Immature natural killer cell (primary cell): ENCODE data around the gene PRM2. TPM values are rescaled to one million over a fixed set of nuclear protein-coding genes. Genes with fewer than 3 reads are reported as not detected.

Experiments used
- DNase-seq, 3 donors: peaks; one replicate each; pipeline ENCODE4 v3.0.0; 2022; ENCODE audit warnings: mixed read lengths in 1 of 3
- H3K27ac Mint-ChIP-seq, 6 donors: one replicate each; pipeline ENCODE4 v1.8.0; 2020; ENCODE audit warnings: mixed read lengths in 6 of 6, mild to moderate bottlenecking in 5 of 6, inconsistent platforms in 4 of 6, moderate library complexity in 3 of 6
- H3K27me3 Mint-ChIP-seq, 3 donors: one replicate each; pipeline ENCODE4 v1.8.0; 2020 to 2021; ENCODE audit warnings: low read depth in 3 of 3, mild to moderate bottlenecking in 3 of 3, mixed read lengths in 3 of 3, moderate library complexity in 3 of 3, inconsistent platforms in 1 of 3
- H3K36me3 Mint-ChIP-seq, 3 donors: one replicate each; pipeline ENCODE4 v1.8.0; 2020; ENCODE audit warnings: mixed read lengths in 3 of 3, inconsistent platforms in 2 of 3, mild to moderate bottlenecking in 2 of 3
- H3K4me1 Mint-ChIP-seq, 2 donors: one replicate each; pipeline ENCODE4 v1.8.0; 2020; ENCODE audit warnings: inconsistent platforms in 2 of 2, mild to moderate bottlenecking in 2 of 2, mixed read lengths in 2 of 2, moderate library complexity in 1 of 2
- H3K4me3 Mint-ChIP-seq, 5 donors: one replicate each; pipeline ENCODE4 v1.8.0; 2020; ENCODE audit warnings: mild to moderate bottlenecking in 5 of 5, mixed read lengths in 5 of 5, inconsistent platforms in 3 of 5, moderate library complexity in 3 of 5
- H3K9me3 Mint-ChIP-seq, 6 donors: one replicate each; pipeline ENCODE4 v1.8.0; 2020; ENCODE audit warnings: mild to moderate bottlenecking in 6 of 6, mixed read lengths in 6 of 6, inconsistent platforms in 4 of 6, moderate library complexity in 3 of 6
- polyA plus RNA-seq, 3 donors: library from polyadenylated mRNA; unstranded; fragments of 300-500 nt; fragmentation: Illumina TruSeq; gene quantifications; one replicate each; pipeline ENCODE4 v1.2.3, GENCODE V29; 2021

Gene PRM2
- polyA plus RNA-seq, 3 donors from 2014 or later = not detected

- DNase-seq = peak in 1 of 3 donors; percentile 27
- Mint-ChIP-seq H3K36me3 (no peaks in the 10 kb centered on the region), H3K27ac (no peak overlapping the region), H3K4me1 (peaks cover 24 to 25% of the 10 kb centered on the region in 2 donors), H3K4me3 (peak overlapping the region in 1 of 5 donors; percentile 25), H3K9me3 (no peaks in the 10 kb centered on the region), H3K27me3 (peaks cover 2 to 7% (median 3%) of the 10 kb centered on the region in 3 donors)
Observed at GRCh38 chr16:11312718-11313492, 36.6 kb upstream of the PRM2 start.

- Mint-ChIP-seq H3K4me3 (peak overlapping the region; percentile 30 to 50 (median 35)), H3K4me1 (peaks cover 24 to 25% of the 10 kb centered on the region in 2 donors), H3K36me3 (no peaks in the 10 kb centered on the region)
Observed at GRCh38 chr16:11310997-11311561, 34.8 kb upstream of the PRM2 start.

GRCh38 chr16:11310634-11310977 lies 34.3 kb upstream of the PRM2 start:
- peaks cover 2 to 14% (median 7%) of the 10 kb centered on the region in 3 donors for H3K27me3 Mint-ChIP-seq
- peak overlapping the region in 1 of 6 donors; percentile 74 for H3K27ac Mint-ChIP-seq
- no peak overlapping the region for H3K4me3 Mint-ChIP-seq
- DNase-seq = no peak
- no peaks in the 10 kb centered on the region for H3K9me3 Mint-ChIP-seq
- H3K4me1 Mint-ChIP-seq = peaks cover 24 to 25% of the 10 kb centered on the region in 2 donors
- H3K36me3 Mint-ChIP-seq = no peaks in the 10 kb centered on the region

More at GRCh38 chr16:11310997-11311561, 34.8 kb upstream of the PRM2 start:
- peak; percentile 40 to 52 (median 41) for DNase-seq
- peaks cover 2 to 14% (median 7%) of the 10 kb centered on the region in 3 donors for H3K27me3 Mint-ChIP-seq
- peak overlapping the region in 5 of 6 donors; percentile 22 to 83 (median 60) for H3K27ac Mint-ChIP-seq
- H3K9me3 Mint-ChIP-seq = no peaks in the 10 kb centered on the region

- Mint-ChIP-seq H3K27ac (no peak overlapping the region), H3K9me3 (no peaks in the 10 kb centered on the region), H3K4me3 (no peak overlapping the region), H3K27me3 (peaks cover 2 to 13% (median 9%) of the 10 kb centered on the region in 3 donors), H3K4me1 (peaks cover 24 to 25% of the 10 kb centered on the region in 2 donors), H3K36me3 (no peaks in the 10 kb centered on the region)
- DNase-seq = no peak
Observed at GRCh38 chr16:11309895-11310633, 33.8 kb upstream of the PRM2 start.

- Mint-ChIP-seq H3K4me3 (no peak overlapping the region), H3K27me3 (peaks cover 2 to 17% (median 9%) of the 10 kb centered on the region in 3 donors), H3K9me3 (peaks cover 0 to 2% (median 0%) of the 10 kb centered on the region in 6 donors), H3K36me3 (no peaks in the 10 kb centered on the region), H3K4me1 (peaks cover 24 to 25% of the 10 kb centered on the region in 2 donors), H3K27ac (no peak overlapping the region)
- DNase-seq = no peak
Observed at GRCh38 chr16:11308493-11309283, 32.4 kb upstream of the PRM2 start.

- peaks cover 0 to 2% (median 0%) of the 10 kb centered on the region in 6 donors for H3K9me3 Mint-ChIP-seq
Observed at GRCh38 chr16:11307639-11308492, 31.6 kb upstream of the PRM2 start.

GRCh38 chr16:11306997-11307638 lies 30.8 kb upstream of the PRM2 start:
- Mint-ChIP-seq H3K4me3 (no peak overlapping the region), H3K4me1 (peaks cover 14 to 17% of the 10 kb centered on the region in 2 donors)

More at GRCh38 chr16:11307639-11308492, 31.6 kb upstream of the PRM2 start:
- H3K36me3 Mint-ChIP-seq = no peaks in the 10 kb centered on the region
- no peak overlapping the region for H3K4me3 Mint-ChIP-seq
- H3K27ac Mint-ChIP-seq = no peak overlapping the region
- H3K27me3 Mint-ChIP-seq = peaks cover 2 to 17% (median 9%) of the 10 kb centered on the region in 3 donors
- H3K4me1 Mint-ChIP-seq = peaks cover 21 to 22% of the 10 kb centered on the region in 2 donors
- DNase-seq = no peak

GRCh38 chr16:11306381-11306780 lies 30.1 kb upstream of the PRM2 start:
- no peak for DNase-seq

More at GRCh38 chr16:11306997-11307638, 30.8 kb upstream of the PRM2 start:
- H3K9me3 Mint-ChIP-seq = peaks cover 0 to 2% (median 0%) of the 10 kb centered on the region in 6 donors
- H3K27ac Mint-ChIP-seq = no peak overlapping the region
- H3K27me3 Mint-ChIP-seq = peaks cover 0 to 17% (median 9%) of the 10 kb centered on the region in 3 donors
- no peaks in the 10 kb centered on the region for H3K36me3 Mint-ChIP-seq
- no peak for DNase-seq

GRCh38 chr16:11303405-11304138 lies 27.3 kb upstream of the PRM2 start:
- H3K4me3 Mint-ChIP-seq = no peak overlapping the region

More at GRCh38 chr16:11306381-11306780, 30.1 kb upstream of the PRM2 start:
- Mint-ChIP-seq H3K4me1 (peaks cover 8 to 10% of the 10 kb centered on the region in 2 donors), H3K27ac (no peak overlapping the region), H3K9me3 (peaks cover 0 to 2% (median 0%) of the 10 kb centered on the region in 6 donors), H3K27me3 (peaks cover 0 to 15% (median 9%) of the 10 kb centered on the region in 3 donors), H3K36me3 (no peaks in the 10 kb centered on the region), H3K4me3 (no peak overlapping the region)

GRCh38 chr16:11302977-11303376 lies 26.7 kb upstream of the PRM2 start:
- H3K9me3 Mint-ChIP-seq = peaks cover 0 to 2% (median 0%) of the 10 kb centered on the region in 6 donors
- H3K27me3 Mint-ChIP-seq = peaks cover 6 to 20% (median 12%) of the 10 kb centered on the region in 3 donors
- H3K4me3 Mint-ChIP-seq = no peak overlapping the region
- H3K36me3 Mint-ChIP-seq = no peaks in the 10 kb centered on the region
- no peak overlapping the region for H3K27ac Mint-ChIP-seq
- peaks cover under 1 to 2% of the 10 kb centered on the region in 2 donors for H3K4me1 Mint-ChIP-seq
- no peak for DNase-seq

More at GRCh38 chr16:11303405-11304138, 27.3 kb upstream of the PRM2 start:
- DNase-seq = no peak
- Mint-ChIP-seq H3K4me1 (peaks cover 0 to 2% of the 10 kb centered on the region in 2 donors), H3K27ac (no peak overlapping the region), H3K36me3 (no peaks in the 10 kb centered on the region), H3K9me3 (peaks cover 0 to 2% (median 0%) of the 10 kb centered on the region in 6 donors), H3K27me3 (peaks cover 6 to 16% (median 12%) of the 10 kb centered on the region in 3 donors)

- H3K27me3 Mint-ChIP-seq = peaks cover 9 to 26% (median 16%) of the 10 kb centered on the region in 3 donors
- H3K4me3 Mint-ChIP-seq = no peak overlapping the region
- DNase-seq = no peak
- no peaks in the 10 kb centered on the region for H3K36me3 Mint-ChIP-seq
- no peak overlapping the region for H3K27ac Mint-ChIP-seq
- H3K4me1 Mint-ChIP-seq = peaks cover 12 to 13% of the 10 kb centered on the region in 2 donors
- peaks cover 0 to 2% (median 0%) of the 10 kb centered on the region in 6 donors for H3K9me3 Mint-ChIP-seq
Observed at GRCh38 chr16:11301645-11302501, 25.6 kb upstream of the PRM2 start.
